ENCODE data around the gene CDH13. TPM values are rescaled to one million over a fixed set of nuclear protein-coding genes. Genes with fewer than 3 reads are reported as not detected.

CDH13 gene
- total RNA-seq, 4 donors from 2014 or later: 3.4 to 14.8 (median 6.5) TPM

DNA sequence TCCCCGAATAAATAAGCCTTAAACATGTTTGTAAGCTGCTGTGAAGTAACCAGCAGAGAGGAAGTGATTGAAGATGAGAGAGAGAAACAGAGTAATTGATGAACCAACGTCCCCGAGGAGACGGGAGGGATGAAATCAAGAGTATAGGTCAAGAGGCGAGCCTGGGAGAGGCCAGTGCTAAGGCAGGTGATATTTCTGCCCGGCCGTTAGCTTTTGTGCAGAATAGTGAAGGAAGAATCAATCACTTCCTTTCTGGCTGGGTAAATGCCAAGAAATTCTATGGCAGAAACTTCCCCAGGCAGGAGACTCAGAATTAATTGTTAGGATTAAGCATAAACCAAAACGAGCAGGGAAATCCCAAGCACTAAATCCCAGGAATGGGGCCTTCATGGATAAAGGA lies 273.8 kb downstream of the CDH13 start:
- DNase-seq: no peak
- TF ChIP-seq, protein P1, sequence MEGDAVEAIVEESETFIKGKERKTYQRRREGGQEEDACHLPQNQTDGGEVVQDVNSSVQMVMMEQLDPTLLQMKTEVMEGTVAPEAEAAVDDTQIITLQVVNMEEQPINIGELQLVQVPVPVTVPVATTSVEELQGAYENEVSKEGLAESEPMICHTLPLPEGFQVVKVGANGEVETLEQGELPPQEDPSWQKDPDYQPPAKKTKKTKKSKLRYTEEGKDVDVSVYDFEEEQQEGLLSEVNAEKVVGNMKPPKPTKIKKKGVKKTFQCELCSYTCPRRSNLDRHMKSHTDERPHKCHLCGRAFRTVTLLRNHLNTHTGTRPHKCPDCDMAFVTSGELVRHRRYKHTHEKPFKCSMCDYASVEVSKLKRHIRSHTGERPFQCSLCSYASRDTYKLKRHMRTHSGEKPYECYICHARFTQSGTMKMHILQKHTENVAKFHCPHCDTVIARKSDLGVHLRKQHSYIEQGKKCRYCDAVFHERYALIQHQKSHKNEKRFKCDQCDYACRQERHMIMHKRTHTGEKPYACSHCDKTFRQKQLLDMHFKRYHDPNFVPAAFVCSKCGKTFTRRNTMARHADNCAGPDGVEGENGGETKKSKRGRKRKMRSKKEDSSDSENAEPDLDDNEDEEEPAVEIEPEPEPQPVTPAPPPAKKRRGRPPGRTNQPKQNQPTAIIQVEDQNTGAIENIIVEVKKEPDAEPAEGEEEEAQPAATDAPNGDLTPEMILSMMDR (IDR thresholded peaks at IDR 0.05): no peak
- TF ChIP-seq POLR2A (IDR thresholded peaks at IDR 0.05): no peak
- no peak overlapping the region for H3K4me3 ChIP-seq (replicated peaks in 1 of 3)
- H3K27ac ChIP-seq: no peak overlapping the region
- 69 to 76% methylated on average over 8 of the region's 8 CpGs for WGBS, 2 donors
- intact Hi-C loops (cut with DNase I): no loop called here
- no peaks in the 10 kb centered on the region for H3K27me3 ChIP-seq
- no peaks in the 10 kb centered on the region for H3K4me1 ChIP-seq
- no peaks in the 10 kb centered on the region for H3K36me3 ChIP-seq
- H3K9me3 ChIP-seq: no peaks in the 10 kb centered on the region

DNA sequence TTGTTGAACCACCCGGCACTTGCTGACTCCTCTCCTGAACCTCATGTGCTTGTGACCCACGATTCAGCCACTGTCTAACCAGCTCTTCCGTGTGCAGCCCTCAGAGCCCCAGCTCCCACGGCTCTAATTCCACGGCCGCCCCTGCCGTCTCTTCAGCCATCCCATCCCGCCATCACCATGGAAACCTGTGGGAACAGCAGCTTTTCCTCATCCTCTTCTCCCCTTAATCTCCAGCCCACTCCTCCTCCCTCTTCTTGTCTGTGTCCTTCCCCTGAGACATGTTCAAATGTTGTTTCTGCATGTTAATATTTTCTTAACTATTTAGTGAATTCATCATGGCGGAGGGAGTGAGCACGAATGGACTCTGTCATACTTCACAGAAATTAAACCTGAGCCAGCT lies 285.2 kb downstream of the CDH13 start:
- Histone ChIP-seq H3K9me3 (no peaks in the 10 kb centered on the region), H3K4me3 (replicated peaks in 1 of 3) (no peak overlapping the region), H3K27me3 (no peaks in the 10 kb centered on the region), H3K4me1 (no peaks in the 10 kb centered on the region), H3K27ac (no peak overlapping the region), H3K36me3 (no peaks in the 10 kb centered on the region)
- intact Hi-C loops (cut with DNase I): no loop called here
- 89% methylated on average over 10 of the region's 10 CpGs for WGBS, 2 donors
- DNase-seq: no peak
- TF ChIP-seq POLR2A (IDR thresholded peaks at IDR 0.05): no peak
- TF ChIP-seq, protein P1 (IDR thresholded peaks at IDR 0.05): no peak

DNA sequence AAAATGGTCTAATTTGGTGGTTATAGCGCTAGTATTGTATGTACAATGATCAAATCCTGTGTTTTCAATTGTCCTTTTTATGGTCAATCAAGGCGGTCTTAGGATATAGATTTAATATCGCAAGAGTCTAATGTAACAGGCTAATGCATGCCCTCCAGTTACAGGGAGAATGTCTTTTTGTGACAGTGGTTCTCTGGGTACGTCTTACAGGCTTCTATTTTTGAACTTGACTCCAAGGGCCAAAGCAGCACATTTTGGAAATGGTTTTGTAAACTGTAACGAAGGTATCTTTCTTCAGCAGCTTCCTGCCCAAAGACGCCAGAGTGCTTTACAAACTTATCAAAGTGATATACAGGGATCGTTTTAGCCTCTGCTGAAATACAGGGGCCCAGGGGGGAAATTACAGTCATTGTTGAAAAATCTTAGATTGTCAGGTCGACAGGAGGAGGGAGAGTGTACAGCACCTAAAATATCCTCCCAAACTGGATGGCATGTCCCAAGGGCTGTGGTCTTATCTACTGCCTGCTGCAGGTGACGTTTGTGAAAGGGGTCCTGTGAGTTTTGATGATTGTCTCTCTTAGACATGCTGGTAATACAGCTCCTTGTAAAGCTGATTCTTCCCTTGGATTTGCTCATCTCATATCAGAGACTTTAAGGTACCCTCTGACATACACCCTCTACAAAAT lies 288.5 kb downstream of the CDH13 start:
- intact Hi-C loops (cut with DNase I): no loop called here
- Histone ChIP-seq H3K27ac (no peak overlapping the region), H3K4me1 (no peaks in the 10 kb centered on the region), H3K36me3 (no peaks in the 10 kb centered on the region), H3K27me3 (no peaks in the 10 kb centered on the region), H3K4me3 (replicated peaks in 1 of 3) (no peak overlapping the region), H3K9me3 (no peaks in the 10 kb centered on the region)
- DNase-seq: no peak
- whole genome bisulfite sequencing, 2 donors: 75 to 87% methylated on average over 9 of the region's 9 CpGs
- TF ChIP-seq POLR2A (IDR thresholded peaks at IDR 0.05): no peak
- TF ChIP-seq, protein P1 (IDR thresholded peaks at IDR 0.05): no peak

- H3K27me3 ChIP-seq: no peaks in the 10 kb centered on the region
- H3K27ac ChIP-seq: no peak overlapping the region
- no peaks in the 10 kb centered on the region for H3K36me3 ChIP-seq
- no peaks in the 10 kb centered on the region for H3K4me1 ChIP-seq
- no peak for DNase-seq
- TF ChIP-seq POLR2A (IDR thresholded peaks at IDR 0.05): no peak
- TF ChIP-seq, protein P1 (IDR thresholded peaks at IDR 0.05): no peak
- intact Hi-C loops (cut with DNase I): no loop called here
- no peaks in the 10 kb centered on the region for H3K9me3 ChIP-seq
- WGBS, 2 donors: 68 to 83% methylated on average over 5 of the region's 5 CpGs
- no peak overlapping the region for H3K4me3 ChIP-seq (replicated peaks in 1 of 3)
Observed at GRCh38 chr16:82917886-82918595, 291.3 kb downstream of the CDH13 start.

All from thyroid gland (tissue), 4 donors.